ENCODE data around the gene SBSN.

SBSN gene

GRCh38 chr19:35533201-35533821, 5.2 kb upstream of the SBSN start, which contains the start of gene GAPDHS:
Gene GAPDHS, plus strand, starts transcription at chr19:35533456. Its CDS starts 72 bp downstream, at chr19:35533528.
- no peak for DNase-seq (ENCODE audit: low read depth in 2 of 2)

- no peak for DNase-seq (ENCODE audit: low read depth in 2 of 2)
Observed at GRCh38 chr19:35531291-35531690, 3.2 kb upstream of the SBSN start.

- no peak for DNase-seq (ENCODE audit: low read depth in 2 of 2)
Observed at GRCh38 chr19:35529241-35530218, 1.4 kb upstream of the SBSN start.

- no peak for DNase-seq (ENCODE audit: low read depth in 2 of 2)
Observed at GRCh38 chr19:35525873-35526272, 2.2 kb downstream of the SBSN start.

- no peak for DNase-seq (ENCODE audit: low read depth in 2 of 2)
Observed at GRCh38 chr19:35524181-35524837, 3.8 kb downstream of the SBSN start.

GRCh38 chr19:35522745-35523327, 5.3 kb downstream of the SBSN start:
- DNase-seq (ENCODE audit: low read depth in 2 of 2), result no peak

- no peak for DNase-seq (ENCODE audit: low read depth in 2 of 2)
Observed at GRCh38 chr19:35521124-35521743, 6.9 kb downstream of the SBSN start.

GRCh38 chr19:35519291-35519690, 8.8 kb downstream of the SBSN start:
- DNase-seq (ENCODE audit: low read depth in 2 of 2), result no peak

- no peak for DNase-seq (ENCODE audit: low read depth in 2 of 2)
Observed at GRCh38 chr19:35518313-35518712, 9.8 kb downstream of the SBSN start.

- DNase-seq (ENCODE audit: low read depth in 2 of 2), result no peak
Observed at GRCh38 chr19:35517342-35517741, 10.8 kb downstream of the SBSN start.

GRCh38 chr19:35516310-35516709, 11.8 kb downstream of the SBSN start:
- no peak for DNase-seq (ENCODE audit: low read depth in 2 of 2)

- no peak for DNase-seq (ENCODE audit: low read depth in 2 of 2)
Observed at GRCh38 chr19:35514282-35514809, 13.8 kb downstream of the SBSN start.

GRCh38 chr19:35513628-35514281, 14.4 kb downstream of the SBSN start, which contains the start of gene DMKN:
Gene DMKN, minus strand, starts transcription at chr19:35513649. Its CDS starts 174 bp downstream, at chr19:35513475.
- DNase-seq (ENCODE audit: low read depth in 2 of 2), result no peak

GRCh38 chr19:35512831-35513627, 15.1 kb downstream of the SBSN start:
- DNase-seq (ENCODE audit: low read depth in 2 of 2), result no peak

- DNase-seq (ENCODE audit: low read depth in 2 of 2), result no peak
Observed at GRCh38 chr19:35511337-35511736, 16.8 kb downstream of the SBSN start.

GRCh38 chr19:35510626-35510964, 17.5 kb downstream of the SBSN start:
- no peak for DNase-seq (ENCODE audit: low read depth in 2 of 2)

GRCh38 chr19:35509861-35510625, 18.1 kb downstream of the SBSN start:
- peak; percentile 33 to 63 for DNase-seq (ENCODE audit: low read depth in 2 of 2)

- no peak for DNase-seq (ENCODE audit: low read depth in 2 of 2)
Observed at GRCh38 chr19:35509018-35509652, 19.0 kb downstream of the SBSN start.

GRCh38 chr19:35508129-35508528, 20.0 kb downstream of the SBSN start:
- no peak for DNase-seq (ENCODE audit: low read depth in 2 of 2)

Measured in stimulated activated CD4-positive, alpha-beta T cell treated with anti-CD3 and anti-CD28 coated beads, Interleukin-1b, Interleukin-23, amount 100 ng/mL, for 1 hour (primary cell).